Panc1 (cell line): ENCODE results near the gene DCAF15.

Experiments
- SIN3A ChIP-seq: IDR thresholded peaks from 2 replicates; pipeline ENCODE4 v1.6.1; 2012; ENCODE audit warnings: low read depth, mild to moderate bottlenecking, low read length, moderate library complexity, borderline replicate concordance; ENCODE audit not compliant: insufficient read depth
- TF ChIP-seq, protein P1 (sequence below): fragments of 450-650 bp; IDR thresholded peaks from 2 replicates; pipeline ENCODE4 v1.5.1; 2017; ENCODE audit warnings: mild to moderate bottlenecking
- TF ChIP-seq, protein P2 (sequence below), 2 experiments: IDR thresholded peaks; 2 replicates each; pipeline ENCODE4 v1.6.1; 2011 to 2012; ENCODE audit warnings: low read depth in 2 of 2, control low read depth in 1 of 2, low read length in 1 of 2, mild to moderate bottlenecking in 1 of 2, moderate library complexity in 1 of 2; ENCODE audit not compliant: insufficient read depth in 1 of 2

DNA sequence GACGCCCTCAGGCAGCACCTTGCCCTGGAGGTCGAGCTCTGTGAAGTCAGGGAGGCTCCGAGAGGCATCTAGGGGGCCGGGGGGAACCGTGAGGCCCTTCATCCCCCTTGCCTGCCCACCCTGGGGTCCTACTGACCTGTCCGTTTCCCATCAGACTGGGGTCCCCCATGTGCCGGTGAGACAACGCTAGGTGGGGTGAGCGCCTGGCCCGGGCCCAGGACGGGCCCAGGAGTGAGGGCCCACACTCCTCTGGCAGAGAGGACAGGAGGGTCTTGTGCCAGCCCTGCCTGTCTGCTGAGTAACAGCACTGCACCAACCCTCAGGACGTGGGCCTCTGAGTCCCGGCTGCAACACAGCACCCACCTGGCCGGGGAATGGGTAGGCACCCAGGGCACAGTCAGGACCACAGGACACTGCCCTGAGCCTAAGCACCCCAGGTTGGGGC lies 14.4 kb downstream of the DCAF15 start:
- TF ChIP-seq, protein P1, sequence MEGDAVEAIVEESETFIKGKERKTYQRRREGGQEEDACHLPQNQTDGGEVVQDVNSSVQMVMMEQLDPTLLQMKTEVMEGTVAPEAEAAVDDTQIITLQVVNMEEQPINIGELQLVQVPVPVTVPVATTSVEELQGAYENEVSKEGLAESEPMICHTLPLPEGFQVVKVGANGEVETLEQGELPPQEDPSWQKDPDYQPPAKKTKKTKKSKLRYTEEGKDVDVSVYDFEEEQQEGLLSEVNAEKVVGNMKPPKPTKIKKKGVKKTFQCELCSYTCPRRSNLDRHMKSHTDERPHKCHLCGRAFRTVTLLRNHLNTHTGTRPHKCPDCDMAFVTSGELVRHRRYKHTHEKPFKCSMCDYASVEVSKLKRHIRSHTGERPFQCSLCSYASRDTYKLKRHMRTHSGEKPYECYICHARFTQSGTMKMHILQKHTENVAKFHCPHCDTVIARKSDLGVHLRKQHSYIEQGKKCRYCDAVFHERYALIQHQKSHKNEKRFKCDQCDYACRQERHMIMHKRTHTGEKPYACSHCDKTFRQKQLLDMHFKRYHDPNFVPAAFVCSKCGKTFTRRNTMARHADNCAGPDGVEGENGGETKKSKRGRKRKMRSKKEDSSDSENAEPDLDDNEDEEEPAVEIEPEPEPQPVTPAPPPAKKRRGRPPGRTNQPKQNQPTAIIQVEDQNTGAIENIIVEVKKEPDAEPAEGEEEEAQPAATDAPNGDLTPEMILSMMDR = no peak
- TF ChIP-seq SIN3A = no peak
- TF ChIP-seq, protein P2, sequence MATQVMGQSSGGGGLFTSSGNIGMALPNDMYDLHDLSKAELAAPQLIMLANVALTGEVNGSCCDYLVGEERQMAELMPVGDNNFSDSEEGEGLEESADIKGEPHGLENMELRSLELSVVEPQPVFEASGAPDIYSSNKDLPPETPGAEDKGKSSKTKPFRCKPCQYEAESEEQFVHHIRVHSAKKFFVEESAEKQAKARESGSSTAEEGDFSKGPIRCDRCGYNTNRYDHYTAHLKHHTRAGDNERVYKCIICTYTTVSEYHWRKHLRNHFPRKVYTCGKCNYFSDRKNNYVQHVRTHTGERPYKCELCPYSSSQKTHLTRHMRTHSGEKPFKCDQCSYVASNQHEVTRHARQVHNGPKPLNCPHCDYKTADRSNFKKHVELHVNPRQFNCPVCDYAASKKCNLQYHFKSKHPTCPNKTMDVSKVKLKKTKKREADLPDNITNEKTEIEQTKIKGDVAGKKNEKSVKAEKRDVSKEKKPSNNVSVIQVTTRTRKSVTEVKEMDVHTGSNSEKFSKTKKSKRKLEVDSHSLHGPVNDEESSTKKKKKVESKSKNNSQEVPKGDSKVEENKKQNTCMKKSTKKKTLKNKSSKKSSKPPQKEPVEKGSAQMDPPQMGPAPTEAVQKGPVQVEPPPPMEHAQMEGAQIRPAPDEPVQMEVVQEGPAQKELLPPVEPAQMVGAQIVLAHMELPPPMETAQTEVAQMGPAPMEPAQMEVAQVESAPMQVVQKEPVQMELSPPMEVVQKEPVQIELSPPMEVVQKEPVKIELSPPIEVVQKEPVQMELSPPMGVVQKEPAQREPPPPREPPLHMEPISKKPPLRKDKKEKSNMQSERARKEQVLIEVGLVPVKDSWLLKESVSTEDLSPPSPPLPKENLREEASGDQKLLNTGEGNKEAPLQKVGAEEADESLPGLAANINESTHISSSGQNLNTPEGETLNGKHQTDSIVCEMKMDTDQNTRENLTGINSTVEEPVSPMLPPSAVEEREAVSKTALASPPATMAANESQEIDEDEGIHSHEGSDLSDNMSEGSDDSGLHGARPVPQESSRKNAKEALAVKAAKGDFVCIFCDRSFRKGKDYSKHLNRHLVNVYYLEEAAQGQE (IDR thresholded peaks at IDR 0.05; ENCODE audit: insufficient read depth in 1 of 2, low read depth in 2 of 2, low read length in 1 of 2) = no peak
